Lower leg skin (tissue), 3 donors: ENCODE measurements around the gene CPEB4.

Experiments used
- POLR2A ChIP-seq, 2 donors: fragments of 450-650 bp; IDR thresholded peaks; one replicate each; pipeline ENCODE4 v1.6.1; 2016 to 2017; ENCODE audit warnings: antibody characterized with exemption in 2 of 2, mild to moderate bottlenecking in 1 of 2, moderate library complexity in 1 of 2
- TF ChIP-seq, protein P1 (sequence below), 3 donors: fragments of 450-650 bp; IDR thresholded peaks; one replicate each; pipeline ENCODE4 v1.5.1; 2016; ENCODE audit warnings: antibody characterized with exemption in 3 of 3, mild to moderate bottlenecking in 3 of 3, moderate library complexity in 2 of 3

DNA sequence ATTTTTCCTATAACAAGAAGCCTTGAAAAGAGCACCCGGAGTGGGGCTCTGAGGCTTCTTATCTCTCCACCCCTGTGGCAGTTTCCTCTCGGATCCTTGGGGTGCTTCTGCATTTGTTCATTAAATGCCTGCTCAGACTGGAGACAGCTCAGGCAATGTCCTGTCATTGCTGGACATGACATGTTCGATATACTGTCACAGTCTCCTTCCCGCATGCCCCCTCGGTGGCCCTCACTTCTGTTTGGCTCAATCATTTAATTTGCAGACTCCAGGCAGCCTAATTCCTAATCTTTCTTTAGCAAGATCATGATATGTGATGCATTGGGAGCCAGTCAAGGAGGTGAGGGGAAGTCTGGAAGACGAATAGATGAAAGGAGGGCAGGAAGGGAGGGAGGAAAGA lies 37.5 kb upstream of the CPEB4 start:
- TF ChIP-seq, protein P1, sequence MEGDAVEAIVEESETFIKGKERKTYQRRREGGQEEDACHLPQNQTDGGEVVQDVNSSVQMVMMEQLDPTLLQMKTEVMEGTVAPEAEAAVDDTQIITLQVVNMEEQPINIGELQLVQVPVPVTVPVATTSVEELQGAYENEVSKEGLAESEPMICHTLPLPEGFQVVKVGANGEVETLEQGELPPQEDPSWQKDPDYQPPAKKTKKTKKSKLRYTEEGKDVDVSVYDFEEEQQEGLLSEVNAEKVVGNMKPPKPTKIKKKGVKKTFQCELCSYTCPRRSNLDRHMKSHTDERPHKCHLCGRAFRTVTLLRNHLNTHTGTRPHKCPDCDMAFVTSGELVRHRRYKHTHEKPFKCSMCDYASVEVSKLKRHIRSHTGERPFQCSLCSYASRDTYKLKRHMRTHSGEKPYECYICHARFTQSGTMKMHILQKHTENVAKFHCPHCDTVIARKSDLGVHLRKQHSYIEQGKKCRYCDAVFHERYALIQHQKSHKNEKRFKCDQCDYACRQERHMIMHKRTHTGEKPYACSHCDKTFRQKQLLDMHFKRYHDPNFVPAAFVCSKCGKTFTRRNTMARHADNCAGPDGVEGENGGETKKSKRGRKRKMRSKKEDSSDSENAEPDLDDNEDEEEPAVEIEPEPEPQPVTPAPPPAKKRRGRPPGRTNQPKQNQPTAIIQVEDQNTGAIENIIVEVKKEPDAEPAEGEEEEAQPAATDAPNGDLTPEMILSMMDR (IDR thresholded peaks at IDR 0.05) = no peak
- no peak for TF ChIP-seq POLR2A (IDR thresholded peaks at IDR 0.05)
